Ammon's horn (tissue), 1 donor: ENCODE measurements around the gene FGGY.
"Not testable (repeated sequence)": the region's sequence is repeated elsewhere in the genome, so short reads cannot be mapped to it uniquely, and the experiment has no call there.

Experiments
- DNase-seq: peaks from one replicate; pipeline ENCODE4 v3.0.0-alpha.2; 2016; ENCODE audit warnings: low spot score

The FGGY gene

GRCh38 chr1:59735927-59736326, 439.0 kb downstream of the FGGY start:
- not testable (repeated sequence) for DNase-seq

GRCh38 chr1:59736744-59737143, 439.9 kb downstream of the FGGY start:
- DNase-seq = no peak

GRCh38 chr1:59737638-59738037, 440.7 kb downstream of the FGGY start:
- no peak for DNase-seq

GRCh38 chr1:59738152-59738551, 441.3 kb downstream of the FGGY start:
- no peak for DNase-seq

GRCh38 chr1:59738591-59739015, 441.7 kb downstream of the FGGY start:
- no peak for DNase-seq

GRCh38 chr1:59739111-59739510, 442.2 kb downstream of the FGGY start:
- no peak for DNase-seq

GRCh38 chr1:59742526-59742925, 445.6 kb downstream of the FGGY start:
- DNase-seq = no peak

GRCh38 chr1:59743324-59744091, 446.6 kb downstream of the FGGY start:
- DNase-seq = peak; percentile 53

GRCh38 chr1:59747420-59748024, 450.6 kb downstream of the FGGY start:
- no peak for DNase-seq

- no peak for DNase-seq
Measured at GRCh38 chr1:59748123-59748522, 451.2 kb downstream of the FGGY start.

GRCh38 chr1:59750328-59751003, 453.6 kb downstream of the FGGY start:
- peak; percentile 43 for DNase-seq

GRCh38 chr1:59751004-59751395, 454.1 kb downstream of the FGGY start:
- DNase-seq = no peak

- DNase-seq = no peak
Measured at GRCh38 chr1:59751801-59752200, 454.9 kb downstream of the FGGY start.

GRCh38 chr1:59752556-59753414, 455.9 kb downstream of the FGGY start:
- peak; percentile 72 for DNase-seq

- DNase-seq = peak; percentile 10
Measured at GRCh38 chr1:59755069-59755685, 458.3 kb downstream of the FGGY start.

GRCh38 chr1:59757197-59757747, 460.4 kb downstream of the FGGY start:
- no peak for DNase-seq

- peak; percentile 92 for DNase-seq
Measured at GRCh38 chr1:59759156-59759925, 462.4 kb downstream of the FGGY start.

GRCh38 chr1:59761443-59761842, 464.5 kb downstream of the FGGY start:
- DNase-seq = no peak

GRCh38 chr1:59763418-59763817, 466.5 kb downstream of the FGGY start:
- no peak for DNase-seq

GRCh38 chr1:59765011-59765730, 468.3 kb downstream of the FGGY start:
- DNase-seq = no peak
